Body of pancreas (tissue), 4 donors: ENCODE data around the gene HDHD3.

Experiments
- POLR2A ChIP-seq, 3 donors: fragments of 450-650 bp; IDR thresholded peaks; one replicate each; pipeline ENCODE4 v1.6.1; 2016; ENCODE audit warnings: antibody characterized with exemption in 3 of 3, mild to moderate bottlenecking in 2 of 3
- TF ChIP-seq, protein P1 (sequence below), 7 experiments: fragments of 450-650 bp in 4 of 7; fragments of 200-600 bp in 3 of 7; sonication (generic) in 3 of 7; IDR thresholded peaks; one replicate each; pipeline ENCODE4 v1.5.1; 2016 to 2019; ENCODE audit warnings: antibody characterized with exemption in 7 of 7

DNA sequence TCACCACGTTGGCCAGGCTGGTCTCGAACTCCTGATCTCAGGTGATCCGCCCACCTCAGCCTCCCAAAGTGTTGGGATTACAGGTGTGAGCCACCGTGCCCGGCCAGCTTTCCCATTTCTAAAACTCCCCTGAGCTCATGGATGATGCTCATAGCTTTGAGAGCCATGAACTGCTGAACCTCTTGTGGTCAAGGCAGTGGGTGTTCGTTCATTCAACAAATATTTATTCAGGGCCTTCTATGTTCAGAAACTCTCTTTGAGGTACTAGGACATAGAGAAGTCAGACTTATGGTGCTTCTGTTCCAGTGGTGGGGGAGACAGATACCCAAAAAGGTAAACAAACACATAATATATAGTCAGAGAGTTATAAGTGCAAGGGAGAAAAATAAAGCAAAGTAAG is 24.8 kb downstream of the HDHD3 start:
- TF ChIP-seq, protein P1, sequence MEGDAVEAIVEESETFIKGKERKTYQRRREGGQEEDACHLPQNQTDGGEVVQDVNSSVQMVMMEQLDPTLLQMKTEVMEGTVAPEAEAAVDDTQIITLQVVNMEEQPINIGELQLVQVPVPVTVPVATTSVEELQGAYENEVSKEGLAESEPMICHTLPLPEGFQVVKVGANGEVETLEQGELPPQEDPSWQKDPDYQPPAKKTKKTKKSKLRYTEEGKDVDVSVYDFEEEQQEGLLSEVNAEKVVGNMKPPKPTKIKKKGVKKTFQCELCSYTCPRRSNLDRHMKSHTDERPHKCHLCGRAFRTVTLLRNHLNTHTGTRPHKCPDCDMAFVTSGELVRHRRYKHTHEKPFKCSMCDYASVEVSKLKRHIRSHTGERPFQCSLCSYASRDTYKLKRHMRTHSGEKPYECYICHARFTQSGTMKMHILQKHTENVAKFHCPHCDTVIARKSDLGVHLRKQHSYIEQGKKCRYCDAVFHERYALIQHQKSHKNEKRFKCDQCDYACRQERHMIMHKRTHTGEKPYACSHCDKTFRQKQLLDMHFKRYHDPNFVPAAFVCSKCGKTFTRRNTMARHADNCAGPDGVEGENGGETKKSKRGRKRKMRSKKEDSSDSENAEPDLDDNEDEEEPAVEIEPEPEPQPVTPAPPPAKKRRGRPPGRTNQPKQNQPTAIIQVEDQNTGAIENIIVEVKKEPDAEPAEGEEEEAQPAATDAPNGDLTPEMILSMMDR (IDR thresholded peaks at IDR 0.05), result no peak
- no peak for TF ChIP-seq POLR2A (IDR thresholded peaks at IDR 0.05)
